ENCODE results near the gene RBBP8NL. TPM values are rescaled to one million over a fixed set of nuclear protein-coding genes. Genes with fewer than 3 reads are reported as not detected.

RBBP8NL gene
- polyA plus RNA-seq, 1 experiment = not detected

DNA sequence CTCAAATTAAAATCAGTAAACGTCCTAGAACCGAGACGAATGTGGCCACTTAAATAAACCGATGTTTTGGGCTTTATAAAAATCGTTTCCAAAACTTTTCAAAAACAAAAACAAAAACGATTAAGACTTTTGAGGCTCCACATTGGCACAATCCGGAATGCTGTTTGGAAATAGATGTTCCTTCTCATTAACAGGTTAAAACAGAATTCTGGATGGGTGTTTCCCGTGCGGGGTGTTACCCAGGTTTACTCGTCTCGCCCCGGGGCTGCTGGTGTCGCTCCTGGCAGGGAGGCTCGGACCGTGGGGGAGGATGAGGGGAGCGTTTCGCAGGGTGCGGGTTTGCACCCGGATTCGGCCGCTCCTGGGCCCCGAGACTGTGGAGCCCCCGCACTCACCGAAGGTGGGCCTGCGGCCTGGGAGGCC lies 47.3 kb upstream of the RBBP8NL start:
- POLR2A ChIA-PET = no interaction called here
- TF ChIP-seq, protein P1, sequence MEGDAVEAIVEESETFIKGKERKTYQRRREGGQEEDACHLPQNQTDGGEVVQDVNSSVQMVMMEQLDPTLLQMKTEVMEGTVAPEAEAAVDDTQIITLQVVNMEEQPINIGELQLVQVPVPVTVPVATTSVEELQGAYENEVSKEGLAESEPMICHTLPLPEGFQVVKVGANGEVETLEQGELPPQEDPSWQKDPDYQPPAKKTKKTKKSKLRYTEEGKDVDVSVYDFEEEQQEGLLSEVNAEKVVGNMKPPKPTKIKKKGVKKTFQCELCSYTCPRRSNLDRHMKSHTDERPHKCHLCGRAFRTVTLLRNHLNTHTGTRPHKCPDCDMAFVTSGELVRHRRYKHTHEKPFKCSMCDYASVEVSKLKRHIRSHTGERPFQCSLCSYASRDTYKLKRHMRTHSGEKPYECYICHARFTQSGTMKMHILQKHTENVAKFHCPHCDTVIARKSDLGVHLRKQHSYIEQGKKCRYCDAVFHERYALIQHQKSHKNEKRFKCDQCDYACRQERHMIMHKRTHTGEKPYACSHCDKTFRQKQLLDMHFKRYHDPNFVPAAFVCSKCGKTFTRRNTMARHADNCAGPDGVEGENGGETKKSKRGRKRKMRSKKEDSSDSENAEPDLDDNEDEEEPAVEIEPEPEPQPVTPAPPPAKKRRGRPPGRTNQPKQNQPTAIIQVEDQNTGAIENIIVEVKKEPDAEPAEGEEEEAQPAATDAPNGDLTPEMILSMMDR (IDR thresholded peaks at IDR 0.05; ENCODE audit: low read depth, low read length) = no peak
- CTCF ChIA-PET = no interaction called here
- no peak overlapping the region for H3K27ac ChIP-seq (ENCODE audit: low read depth, low read length)
- DNase-seq (ENCODE audit: low read depth, low spot score) = no peak
- peaks cover 77% of the 10 kb centered on the region for H3K27me3 ChIP-seq (ENCODE audit: control insufficient read depth, insufficient read depth, low read length)
- no peak overlapping the region for H3K4me3 ChIP-seq (ENCODE audit: low read depth, low read length)
- H3K9me3 ChIP-seq (ENCODE audit: control insufficient read depth, insufficient read depth, low read length) = no peaks in the 10 kb centered on the region; the same call in 1 of the 2 replicates

DNA sequence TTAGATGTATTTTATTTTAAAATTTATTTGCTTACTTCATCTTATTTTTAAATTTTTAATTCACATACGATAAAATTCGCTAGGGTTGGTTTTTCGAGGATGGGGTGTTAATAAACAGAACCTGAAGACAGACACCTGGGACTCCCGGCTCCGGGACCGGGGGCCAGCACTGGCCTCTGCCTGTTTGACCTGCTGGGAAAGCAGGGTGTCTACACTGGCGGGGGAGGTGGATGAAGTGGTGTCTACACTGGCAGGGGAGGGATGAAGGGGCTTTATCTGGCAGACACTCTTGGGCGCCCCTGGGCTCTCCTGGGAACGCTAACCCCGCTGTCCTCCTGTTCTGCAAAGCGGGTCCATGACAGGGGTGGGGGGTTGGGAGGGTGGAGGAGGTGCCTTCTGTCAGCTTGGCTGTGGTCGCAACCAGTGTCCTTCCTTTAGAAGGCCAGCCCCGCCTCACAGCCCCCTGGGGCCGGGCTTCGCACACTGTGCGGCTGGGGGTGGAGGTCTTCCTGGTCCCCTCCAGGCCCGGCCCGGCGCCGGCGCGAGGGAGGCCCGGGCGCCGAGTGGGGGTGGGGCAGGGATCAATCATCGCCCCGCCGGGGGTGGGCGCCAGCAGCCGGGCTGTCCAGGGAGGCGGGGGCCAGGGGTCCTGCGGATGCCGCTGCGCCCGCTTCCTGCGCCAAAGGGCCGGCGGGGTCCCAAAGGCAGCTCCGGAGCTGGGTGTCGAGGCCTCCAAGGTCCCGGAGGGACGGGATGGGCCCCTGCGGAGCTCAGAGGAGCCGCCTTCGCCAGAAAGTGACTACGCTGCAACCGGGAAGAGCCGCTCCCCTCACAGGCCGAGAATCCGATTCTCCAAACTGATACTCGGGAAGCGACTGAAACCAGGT lies 46.6 kb upstream of the RBBP8NL start:
- POLR2A ChIA-PET = no interaction called here

DNA sequence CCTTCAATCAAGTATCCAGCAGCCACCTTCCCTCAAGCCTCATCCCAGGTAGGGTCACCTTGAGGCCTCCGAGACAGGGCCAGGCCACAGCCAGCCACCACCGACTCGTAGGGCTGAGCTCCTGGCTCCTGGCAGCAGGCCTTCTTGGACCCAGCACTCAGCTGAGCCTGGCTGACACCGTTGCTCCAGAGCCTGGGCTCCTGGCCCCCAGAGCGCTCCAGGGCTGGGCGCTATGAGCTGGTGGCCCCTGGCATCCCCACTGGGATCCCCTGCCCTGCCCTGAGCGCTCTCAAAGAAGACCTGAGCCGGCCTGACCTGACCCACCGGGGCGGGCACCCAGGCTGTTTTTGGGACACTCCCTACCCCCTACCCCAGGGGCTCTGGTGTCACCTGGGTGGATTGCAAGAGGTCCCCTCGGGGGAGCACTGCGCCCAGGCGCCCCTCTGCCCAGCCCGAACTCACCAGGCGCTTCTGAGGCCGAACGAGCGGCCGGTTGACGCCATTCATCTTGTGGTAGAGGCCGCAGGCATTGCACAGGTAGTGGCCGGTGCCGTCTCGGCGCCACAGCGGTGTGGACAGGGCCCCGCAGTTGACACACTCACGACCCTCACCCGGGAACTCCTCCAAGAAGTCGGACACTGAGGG lies 45.7 kb upstream of the RBBP8NL start:
- CTCF ChIA-PET = no interaction called here

More for the DNA sequence above, 46.6 kb upstream of the RBBP8NL start:
- Histone ChIP-seq H3K27ac (ENCODE audit: low read depth, low read length) (no peak overlapping the region), H3K9me3 (ENCODE audit: control insufficient read depth, insufficient read depth, low read length) (no peaks in the 10 kb centered on the region; the same call in 1 of the 2 replicates), H3K27me3 (ENCODE audit: control insufficient read depth, insufficient read depth, low read length) (peaks cover 77% of the 10 kb centered on the region), H3K4me3 (ENCODE audit: low read depth, low read length) (no peak overlapping the region)
- CTCF ChIA-PET = no interaction called here
- TF ChIP-seq, protein P1 (IDR thresholded peaks at IDR 0.05; ENCODE audit: low read depth, low read length) = no peak
- DNase-seq (ENCODE audit: low read depth, low spot score) = no peak

DNA sequence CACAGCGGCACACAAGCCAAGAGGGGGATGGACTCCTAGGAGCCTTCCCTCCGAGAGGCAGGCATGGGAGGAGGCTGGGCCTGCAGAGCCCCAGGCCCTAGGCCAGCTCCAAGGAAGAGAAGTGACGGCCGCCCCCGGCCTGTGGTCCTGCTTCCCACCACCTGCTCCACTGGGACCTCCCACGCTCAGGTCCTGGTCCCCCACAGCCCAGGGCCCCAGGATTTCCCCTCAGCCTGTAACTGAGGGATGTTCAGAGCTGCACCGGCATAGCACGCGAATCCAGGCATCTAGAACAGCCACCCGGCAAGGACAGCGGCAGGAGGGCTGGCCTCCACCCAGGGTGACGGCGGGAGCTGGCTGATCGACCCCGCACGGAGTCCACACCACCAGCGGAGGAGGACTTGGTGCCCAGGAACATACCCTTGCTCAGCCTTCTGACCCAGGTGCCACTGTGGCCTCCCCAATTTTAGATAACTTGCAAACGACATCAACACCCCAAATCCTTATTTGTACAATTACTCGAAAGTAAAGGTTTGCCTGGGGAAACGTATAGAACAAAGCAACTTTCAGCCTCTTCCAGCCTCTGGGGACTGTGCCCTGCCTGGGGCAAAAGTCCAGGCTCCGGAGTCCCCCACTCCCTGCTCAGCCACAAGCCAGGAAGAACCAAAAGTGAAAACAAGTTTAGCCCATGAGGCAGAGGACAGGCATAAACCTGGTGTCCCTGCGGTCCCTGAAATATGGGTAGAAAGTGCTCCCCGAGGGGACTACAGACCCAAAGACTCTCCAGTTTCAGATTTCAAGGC lies 45.0 kb upstream of the RBBP8NL start:
- Histone ChIP-seq H3K27me3 (ENCODE audit: control insufficient read depth, insufficient read depth, low read length) (peaks cover 70% of the 10 kb centered on the region), H3K4me3 (ENCODE audit: low read depth, low read length) (no peak overlapping the region), H3K27ac (ENCODE audit: low read depth, low read length) (no peak overlapping the region), H3K9me3 (ENCODE audit: control insufficient read depth, insufficient read depth, low read length) (no peaks in the 10 kb centered on the region; the same call in 1 of the 2 replicates)
- DNase-seq (ENCODE audit: low read depth, low spot score) = no peak
- TF ChIP-seq, protein P1 (IDR thresholded peaks at IDR 0.05; ENCODE audit: low read depth, low read length) = no peak
- POLR2A ChIA-PET = no interaction called here
- CTCF ChIA-PET = no interaction called here

More for the DNA sequence above, 45.7 kb upstream of the RBBP8NL start:
- Histone ChIP-seq H3K27ac (ENCODE audit: low read depth, low read length) (no peak overlapping the region), H3K27me3 (ENCODE audit: control insufficient read depth, insufficient read depth, low read length) (peaks cover 77% of the 10 kb centered on the region), H3K4me3 (ENCODE audit: low read depth, low read length) (no peak overlapping the region), H3K9me3 (ENCODE audit: control insufficient read depth, insufficient read depth, low read length) (no peaks in the 10 kb centered on the region; the same call in 1 of the 2 replicates)
- POLR2A ChIA-PET = no interaction called here
- TF ChIP-seq, protein P1 (IDR thresholded peaks at IDR 0.05; ENCODE audit: low read depth, low read length) = no peak
- DNase-seq (ENCODE audit: low read depth, low spot score) = no peak

Measured in AG04450 (cell line).